HG03342 (cell line): Measurements from ENCODE around the gene SAMD14.

Experiments
- ATAC-seq: cut with Tn5 transposase; IDR thresholded peaks from one replicate; pipeline ENCODE4 v1.9.1; 2021; ENCODE audit warnings: mild to moderate bottlenecking, moderate library complexity; ENCODE audit not compliant: unreplicated experiment

SAMD14 gene

GRCh38 chr17:50097455-50097854, 32.5 kb downstream of the SAMD14 start:
- ATAC-seq: no peak

DNA sequence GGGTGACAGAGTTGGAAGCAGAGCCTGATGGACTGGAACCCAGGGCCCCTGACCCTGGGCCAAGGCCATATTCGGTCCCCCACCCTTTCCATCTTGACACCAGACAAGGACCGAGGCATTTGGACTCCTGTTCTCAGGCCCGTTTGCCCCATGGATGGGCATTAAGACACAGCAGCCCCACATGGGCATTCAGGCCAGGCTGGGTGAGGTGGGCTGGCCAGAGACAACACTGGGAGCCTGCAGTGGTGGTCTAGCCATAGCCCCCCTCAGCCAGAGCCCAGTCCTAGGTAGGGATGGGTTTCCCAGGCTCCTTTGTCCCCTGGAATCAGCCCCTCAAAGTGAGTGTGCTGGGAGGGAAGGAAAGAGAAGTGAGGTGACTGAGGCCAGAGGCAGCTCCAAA, 33.2 kb downstream of the SAMD14 start:
- no peak for ATAC-seq

GRCh38 chr17:50096092-50096491, 33.9 kb downstream of the SAMD14 start:
- no peak for ATAC-seq

DNA sequence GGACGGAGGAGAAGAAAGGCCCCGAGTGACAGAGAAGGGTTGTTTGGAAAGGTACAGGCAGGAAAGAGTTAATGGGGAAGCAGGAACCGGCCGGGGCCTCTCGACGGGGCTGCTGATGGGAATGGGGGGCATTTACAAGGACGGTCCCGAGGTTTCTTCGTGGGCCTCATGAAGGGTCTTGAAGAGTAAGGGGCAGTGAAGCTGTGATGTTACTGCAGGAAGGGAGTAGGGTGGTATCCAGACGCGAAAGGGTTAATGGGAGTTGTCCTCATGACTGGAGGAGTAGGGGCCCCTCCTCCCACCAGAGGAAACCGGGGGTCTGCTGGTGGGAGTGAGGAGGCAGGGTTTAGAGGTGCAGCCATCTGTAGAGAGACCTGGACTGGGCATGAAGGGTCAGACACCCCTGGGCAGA, 34.3 kb downstream of the SAMD14 start:
- no peak for ATAC-seq

DNA sequence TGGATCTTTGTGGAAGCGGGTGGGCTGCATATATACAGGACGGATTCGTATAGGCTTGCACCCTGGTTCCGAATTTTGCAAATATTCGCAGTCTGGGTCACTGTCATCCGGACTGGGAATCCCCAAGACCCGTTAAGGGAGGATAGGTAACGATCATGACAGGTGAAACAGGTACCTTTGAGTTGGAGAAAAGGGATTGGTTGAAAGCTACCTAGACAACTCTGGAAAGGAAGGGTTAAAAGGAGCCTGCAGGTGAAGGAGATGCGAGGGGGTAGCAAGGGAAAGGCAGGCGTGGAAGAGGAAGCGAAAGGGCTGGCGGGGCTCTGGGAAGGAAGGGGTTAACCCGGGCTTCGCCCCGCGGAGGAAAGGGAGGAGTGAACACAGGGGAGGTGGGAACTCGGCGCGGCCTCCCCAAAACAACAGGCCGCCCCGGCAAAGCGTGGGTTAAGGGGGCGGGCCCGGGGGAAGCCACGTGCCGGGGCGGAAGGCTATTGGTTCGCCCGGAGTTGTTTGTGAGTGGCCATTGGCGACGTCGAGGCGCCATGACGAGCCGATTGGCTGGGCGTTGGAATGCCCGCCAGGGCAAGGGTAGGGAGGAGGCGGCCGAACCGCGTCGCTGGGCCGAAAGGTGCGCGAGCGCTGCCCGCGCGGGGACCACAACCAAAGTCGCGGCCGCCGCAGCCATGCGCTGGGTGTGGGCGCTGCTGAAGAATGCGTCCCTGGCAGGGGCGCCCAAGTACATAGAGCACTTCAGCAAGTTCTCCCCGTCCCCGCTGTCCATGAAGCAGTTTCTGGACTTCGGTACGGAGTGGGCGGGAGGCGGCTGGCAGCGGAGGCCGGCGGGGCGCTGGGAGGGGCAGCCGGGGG, 35.0 kb downstream of the SAMD14 start, which contains the start of gene PDK2:
TSS of gene PDK2 (plus strand) at position 599 of the 867 bp plus-strand sequence. CDS start at position 684, 85 bp downstream.
- ATAC-seq: peak; percentile 89

- peak; percentile 37 for ATAC-seq
Observed at GRCh38 chr17:50094243-50094752, 35.7 kb downstream of the SAMD14 start.

DNA sequence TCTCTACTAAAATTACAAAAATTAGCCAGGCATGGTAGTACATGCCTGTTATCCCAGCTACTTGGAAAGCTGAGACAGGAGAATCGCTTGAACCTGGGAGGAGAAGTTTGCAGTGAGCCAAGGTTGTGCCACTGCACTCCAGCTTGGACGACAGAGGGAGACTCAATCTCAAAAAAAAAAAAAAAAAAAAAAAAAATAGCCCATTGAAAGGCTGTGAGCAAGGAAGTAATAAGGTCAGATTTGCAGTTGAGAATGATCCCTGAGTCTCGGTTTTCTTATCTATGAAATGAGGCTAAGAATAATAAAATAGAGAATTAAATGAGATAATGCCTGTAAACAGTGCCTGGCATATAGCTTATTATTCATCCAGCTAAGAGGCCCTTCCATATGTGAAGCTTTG, 36.2 kb downstream of the SAMD14 start:
- ATAC-seq: no peak

DNA sequence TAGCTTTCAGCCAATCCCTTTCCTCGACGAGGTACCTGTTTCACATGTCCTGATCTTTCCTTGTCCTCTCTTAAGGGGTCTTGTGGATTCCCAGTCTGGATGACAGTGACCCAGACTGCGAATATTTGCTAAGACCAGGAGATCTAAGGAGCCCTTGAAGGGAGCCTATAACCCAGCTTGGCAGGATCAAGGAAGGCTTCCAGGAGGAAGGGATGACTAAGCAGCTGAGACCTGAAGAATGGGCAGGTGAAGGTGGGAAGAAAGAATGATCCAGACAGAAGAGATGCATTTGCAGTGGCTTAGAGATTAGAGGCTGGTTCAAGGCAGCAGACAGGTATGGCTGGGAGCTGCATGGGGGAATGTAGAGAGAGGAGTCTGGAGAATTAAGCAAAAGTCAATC, 36.7 kb downstream of the SAMD14 start:
- ATAC-seq: no peak

DNA sequence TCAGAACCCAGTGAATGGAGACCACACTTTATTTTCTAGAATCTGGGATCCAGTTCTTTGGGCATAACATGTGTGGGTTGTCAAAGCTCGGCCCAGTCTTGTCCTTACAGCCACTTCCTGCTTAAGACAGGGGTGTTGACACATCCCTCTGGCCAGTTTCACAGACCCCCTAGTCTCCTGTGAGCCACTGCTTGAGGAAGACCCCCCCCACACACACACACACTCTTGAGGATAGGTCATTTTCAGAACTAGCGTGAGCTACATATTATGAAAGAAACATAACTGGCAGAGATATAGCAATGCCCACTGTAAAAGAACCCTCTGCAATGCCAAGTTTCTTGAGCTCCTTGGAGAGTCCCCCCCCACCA, 38.1 kb downstream of the SAMD14 start:
- ATAC-seq: no peak

GRCh38 chr17:50090971-50091917, 38.7 kb downstream of the SAMD14 start:
- ATAC-seq: no peak

- no peak for ATAC-seq
Observed at GRCh38 chr17:50090071-50090470, 39.9 kb downstream of the SAMD14 start.

DNA sequence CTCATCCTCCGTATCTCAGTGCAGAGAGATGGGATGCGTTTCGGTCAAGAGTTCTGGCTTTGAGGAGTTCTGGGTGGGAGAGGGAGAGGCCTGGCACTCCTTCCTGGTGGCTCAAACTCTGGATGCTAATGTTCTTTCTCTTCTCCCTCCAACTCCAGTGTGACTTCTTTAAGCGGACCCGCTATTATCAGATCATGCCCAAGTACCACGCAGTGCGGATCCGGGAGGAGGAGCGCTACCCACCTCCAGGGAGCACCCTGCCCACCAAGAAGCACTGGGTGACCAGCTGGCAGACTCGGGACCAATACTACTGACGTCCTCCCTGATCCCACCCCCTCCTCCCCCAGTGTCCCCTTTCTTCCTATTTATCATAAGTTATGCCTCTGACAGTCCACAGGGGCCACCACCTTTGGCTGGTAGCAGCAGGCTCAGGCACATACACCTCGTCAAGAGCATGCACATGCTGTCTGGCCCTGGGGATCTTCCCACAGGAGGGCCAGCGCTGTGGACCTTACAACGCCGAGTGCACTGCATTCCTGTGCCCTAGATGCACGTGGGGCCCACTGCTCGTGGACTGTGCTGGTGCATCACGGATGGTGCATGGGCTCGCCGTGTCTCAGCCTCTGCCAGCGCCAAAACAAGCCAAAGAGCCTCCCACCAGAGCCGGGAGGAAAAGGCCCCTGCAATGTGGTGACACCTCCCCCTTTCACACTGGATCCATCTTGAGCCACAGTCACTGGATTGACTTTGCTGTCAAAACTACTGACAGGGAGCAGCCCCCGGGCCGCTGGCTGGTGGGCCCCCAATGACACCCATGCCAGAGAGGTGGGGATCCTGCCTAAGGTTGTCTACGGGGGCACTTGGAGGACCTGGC, 40.8 kb downstream of the SAMD14 start:
- ATAC-seq: no peak

- ATAC-seq: no peak
Observed at GRCh38 chr17:50087912-50088405, 42.0 kb downstream of the SAMD14 start.

DNA sequence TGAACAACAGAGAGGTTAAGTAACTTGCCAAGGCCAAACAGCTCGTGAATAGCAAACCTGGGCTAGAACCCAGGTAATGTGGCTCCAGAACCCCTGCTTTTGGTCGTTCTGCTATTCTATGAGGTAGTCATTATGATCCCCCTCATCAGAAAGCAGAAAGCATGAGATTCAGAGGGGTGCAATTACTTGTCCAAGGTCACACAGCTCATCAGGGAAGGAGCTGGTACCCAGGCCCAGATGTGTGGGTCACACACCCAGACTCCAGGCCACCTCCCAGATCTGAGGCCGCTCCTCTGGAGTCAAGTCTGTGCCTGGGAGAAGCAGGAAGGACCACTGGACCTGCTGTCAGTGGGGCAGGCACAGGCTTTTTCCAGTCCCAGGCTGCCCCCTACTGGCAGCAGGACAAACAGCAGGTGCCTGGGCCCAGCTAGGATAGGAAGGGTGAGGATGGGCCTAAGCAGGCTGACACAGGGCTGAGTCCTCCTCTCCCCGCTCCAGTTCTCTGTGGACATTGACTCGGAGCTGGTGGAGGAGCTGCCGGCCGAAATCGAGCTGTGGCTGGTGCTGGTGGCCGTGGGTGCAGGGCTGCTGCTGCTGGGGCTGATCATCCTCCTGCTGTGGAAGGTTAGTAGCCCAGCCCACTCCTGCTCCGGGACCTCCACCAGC, 42.6 kb downstream of the SAMD14 start:
- ATAC-seq: peak; percentile 56

- ATAC-seq: no peak
Observed at GRCh38 chr17:50081757-50082156, 48.2 kb downstream of the SAMD14 start.

- no peak for ATAC-seq
Observed at GRCh38 chr17:50080827-50081226, 49.1 kb downstream of the SAMD14 start.

GRCh38 chr17:50080096-50080480, 49.9 kb downstream of the SAMD14 start:
- ATAC-seq: no peak

GRCh38 chr17:50079334-50080095, 50.4 kb downstream of the SAMD14 start:
- no peak for ATAC-seq

DNA sequence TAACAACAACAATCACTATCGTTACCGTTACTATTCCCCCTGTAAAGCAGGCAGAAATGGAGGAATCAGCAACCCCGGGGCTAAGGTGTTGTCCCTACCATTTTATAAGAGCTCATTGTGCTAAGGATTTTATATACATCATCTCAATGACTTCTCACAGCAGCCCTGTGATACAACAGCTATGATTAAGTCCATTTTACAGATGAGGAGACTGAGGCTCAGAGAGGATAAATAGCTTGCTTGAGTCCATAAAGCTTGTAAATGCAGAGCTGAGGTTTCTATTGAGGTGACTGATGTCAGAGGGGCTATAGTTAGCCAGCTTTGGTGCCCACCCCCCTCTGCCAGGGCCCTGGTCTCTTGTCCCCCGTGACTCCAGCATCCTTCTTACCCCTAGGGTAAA, 51.5 kb downstream of the SAMD14 start:
- ATAC-seq: no peak
